Muscle of arm (tissue), 12 donors: Measurements from ENCODE around the gene PLCL2. TPM values are rescaled to one million over a fixed set of nuclear protein-coding genes. Genes with fewer than 3 reads are reported as not detected.
A peak's percentile ranks its signal among the peaks of the same experiment; 100 is the strongest.
"Not testable (repeated sequence)": the region's sequence is repeated elsewhere in the genome, so short reads cannot be mapped to it uniquely, and the experiment has no call there.

ENCODE experiments used
- DNase-seq: peaks from one replicate; pipeline ENCODE4 v3.0.0-alpha.2; 2013
- polyA plus RNA-seq, 12 donors: library from polyadenylated mRNA; unstranded; fragments of 120-200 nt; gene quantifications; one replicate each; pipeline ENCODE4 v1.2.1, GENCODE V29; 2013; ENCODE audit not compliant: insufficient read length in 12 of 12

Gene PLCL2
- polyA plus RNA-seq, 12 donors, result 7.8 to 18.2 (median 15.1) TPM; not detected in 1

DNA sequence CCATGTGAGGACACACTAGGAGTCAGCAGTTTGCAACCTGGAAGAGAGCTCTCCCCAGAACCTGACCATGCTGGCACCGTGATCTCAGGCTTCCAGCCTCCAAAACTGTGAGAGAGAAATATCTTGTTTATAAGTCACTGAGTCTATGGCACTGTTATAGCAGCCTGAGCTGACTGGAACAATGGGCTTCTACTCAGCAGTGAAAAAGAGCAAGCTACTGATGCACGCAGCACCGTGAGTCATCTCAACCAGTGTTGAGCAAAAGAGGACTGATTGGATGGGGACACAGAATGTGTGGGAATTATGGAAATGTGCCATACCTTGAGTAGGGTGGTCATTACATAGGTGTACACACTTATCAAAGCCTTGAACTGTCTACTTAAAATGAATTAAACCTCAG is 230.4 kb downstream of the PLCL2 start:
- DNase-seq, result no peak

DNA sequence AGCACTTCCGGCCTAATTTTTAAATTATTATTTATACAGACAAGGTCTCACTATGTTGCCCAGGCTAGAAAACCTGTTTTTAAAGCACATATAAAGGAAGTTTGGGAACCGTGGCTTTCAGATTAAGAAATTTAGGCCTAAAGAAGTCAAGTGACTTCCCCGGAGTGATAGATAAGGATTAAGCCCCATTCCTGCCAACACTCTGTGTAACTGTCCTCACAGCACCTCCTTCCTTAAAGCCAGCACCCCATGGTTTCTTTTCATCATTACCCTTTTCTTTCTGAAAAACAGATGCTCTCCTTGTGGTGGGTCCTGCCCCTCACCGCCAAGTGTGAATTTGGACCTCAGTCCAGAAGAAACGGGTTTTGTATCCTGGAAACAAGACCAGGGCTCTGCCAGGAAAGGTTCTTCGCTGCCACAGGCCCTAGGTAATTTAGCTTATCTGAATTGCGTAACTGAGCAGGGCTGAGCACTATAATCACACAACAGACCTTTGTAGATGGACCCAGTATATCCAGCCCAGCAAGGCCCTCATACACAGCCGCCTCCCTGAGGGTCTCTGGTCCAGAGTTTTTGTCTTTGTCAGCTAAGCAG is 231.3 kb downstream of the PLCL2 start:
- DNase-seq, result no peak

- DNase-seq, result no peak
Observed at GRCh38 chr3:17118771-17119170, 234.0 kb downstream of the PLCL2 start.

DNA sequence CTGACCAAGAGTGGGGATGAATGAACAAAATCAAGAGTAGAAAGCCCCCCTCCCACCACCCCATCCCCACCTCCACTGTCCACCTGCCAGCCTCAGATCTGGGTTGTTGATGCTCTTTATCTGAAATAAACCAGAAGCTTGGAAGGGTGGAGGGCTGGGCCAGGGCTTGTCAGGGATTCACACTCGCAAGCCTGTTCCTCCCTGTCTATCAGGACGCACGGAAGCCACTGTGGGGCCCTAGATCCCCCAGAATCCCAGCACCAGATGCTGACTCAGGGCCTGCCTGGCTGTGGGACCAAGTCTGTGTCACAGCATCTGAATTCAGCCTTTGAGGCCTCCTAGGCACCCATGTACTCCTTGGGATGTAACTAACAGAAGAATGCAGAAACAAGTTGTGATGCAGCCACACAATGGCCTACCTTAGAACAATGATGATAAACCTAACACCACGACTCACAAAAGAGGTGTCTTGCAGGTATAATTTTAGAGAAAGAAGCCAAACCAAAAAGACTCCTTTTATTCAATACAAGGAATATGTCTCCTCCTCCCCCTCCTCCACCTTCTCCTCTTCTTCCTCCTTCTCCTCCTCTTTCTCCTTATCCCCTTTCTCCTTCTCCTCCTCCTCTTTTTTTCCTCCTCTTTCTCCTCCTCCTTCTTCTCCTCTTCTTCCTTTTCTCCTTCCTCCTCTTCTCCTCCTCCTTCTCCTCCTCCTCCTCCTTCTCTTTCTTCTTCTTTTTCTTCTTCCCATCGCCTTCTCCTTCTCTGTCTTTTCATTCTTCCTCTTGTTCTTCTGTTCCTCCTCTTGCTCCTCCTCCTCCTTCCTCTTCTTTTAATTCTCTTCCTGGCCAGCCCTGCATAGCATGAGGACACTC is 234.7 kb downstream of the PLCL2 start:
- DNase-seq, result no peak

GRCh38 chr3:17120115-17120514 is 235.4 kb downstream of the PLCL2 start:
- DNase-seq, result no peak

- no peak for DNase-seq
Observed at GRCh38 chr3:17121336-17121735, 236.6 kb downstream of the PLCL2 start.

GRCh38 chr3:17122758-17123157 is 238.0 kb downstream of the PLCL2 start:
- DNase-seq, result no peak

DNA sequence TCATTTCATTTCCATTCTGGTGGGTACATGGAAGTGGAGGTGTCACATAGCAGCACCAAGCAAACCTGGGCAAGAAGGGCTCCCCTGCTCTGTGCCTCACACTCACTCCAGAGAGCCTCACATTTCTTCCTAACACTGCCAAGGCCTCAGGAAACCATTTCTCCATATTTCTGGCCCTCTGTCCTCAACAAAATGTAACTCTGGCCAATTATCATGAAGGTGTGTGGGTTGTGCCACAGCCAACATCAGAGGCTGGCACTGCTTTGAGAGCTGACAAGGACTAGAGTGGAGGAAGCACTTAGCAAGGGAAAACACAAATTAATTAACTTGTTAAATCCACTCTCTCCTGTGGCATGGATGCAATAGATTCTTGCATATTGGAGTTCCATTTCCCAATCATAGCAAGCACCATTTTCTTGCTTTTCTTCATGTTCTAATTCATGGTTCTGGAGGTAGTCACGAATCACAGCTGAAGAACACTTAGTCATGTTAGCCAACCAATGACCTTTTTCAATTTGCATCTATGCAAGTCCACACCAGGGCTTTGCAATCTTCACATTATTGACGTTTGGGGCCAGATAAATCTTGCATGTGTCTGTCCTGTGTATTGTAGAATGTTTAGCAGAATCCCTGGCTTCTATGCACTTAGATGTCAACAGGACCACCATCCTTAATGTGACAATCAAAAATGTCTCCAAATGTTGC is 241.1 kb downstream of the PLCL2 start:
- no peak for DNase-seq

GRCh38 chr3:17128671-17129070 is 243.9 kb downstream of the PLCL2 start:
- not testable (repeated sequence) for DNase-seq

DNA sequence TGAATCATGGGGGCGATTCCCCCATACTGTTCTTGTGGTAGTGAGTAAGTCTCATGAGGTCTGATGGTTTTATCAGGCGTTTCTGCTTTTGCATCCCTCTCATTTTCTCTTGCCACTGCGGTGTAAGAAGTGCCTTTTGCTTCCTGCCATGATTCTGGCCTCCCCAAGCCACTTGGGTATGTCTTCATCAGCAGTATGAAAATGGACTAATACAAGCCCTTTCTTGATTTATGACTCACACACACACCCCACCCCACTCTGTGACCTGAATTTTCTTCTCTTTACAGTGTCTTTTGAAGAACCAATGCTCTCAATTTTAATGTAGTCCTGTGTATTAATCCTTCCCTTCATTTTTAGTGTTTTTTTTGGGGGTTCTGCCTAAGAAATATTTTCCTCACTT is 244.8 kb downstream of the PLCL2 start:
- DNase-seq, result no peak

DNA sequence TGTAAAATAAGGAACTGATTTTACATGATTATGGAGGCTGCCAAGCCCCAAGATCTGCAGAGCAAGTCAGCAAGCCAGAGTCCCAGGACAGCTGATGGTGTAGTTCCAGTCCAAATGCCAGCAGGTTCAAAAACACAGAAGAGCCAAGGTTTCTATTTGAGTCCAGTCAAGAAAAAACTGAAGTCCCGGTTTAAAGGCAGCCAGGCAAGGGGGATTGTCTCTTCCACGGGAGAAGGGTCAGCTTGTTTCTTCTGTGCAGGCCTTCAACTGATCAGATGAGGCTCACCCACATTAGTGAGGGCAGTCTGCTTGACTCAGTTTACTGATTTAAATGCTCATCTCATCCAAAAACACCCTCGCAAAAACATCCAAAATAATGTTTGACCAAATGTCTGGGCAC is 246.2 kb downstream of the PLCL2 start:
- DNase-seq, result no peak

- DNase-seq, result no peak
Observed at GRCh38 chr3:17132286-17133115, 247.7 kb downstream of the PLCL2 start.

GRCh38 chr3:17133632-17134545 is 249.1 kb downstream of the PLCL2 start:
- DNase-seq, result peak; percentile 64

- DNase-seq, result no peak
Observed at GRCh38 chr3:17135696-17136095, 250.9 kb downstream of the PLCL2 start.

- no peak for DNase-seq
Observed at GRCh38 chr3:17136136-17136721, 251.5 kb downstream of the PLCL2 start.

DNA sequence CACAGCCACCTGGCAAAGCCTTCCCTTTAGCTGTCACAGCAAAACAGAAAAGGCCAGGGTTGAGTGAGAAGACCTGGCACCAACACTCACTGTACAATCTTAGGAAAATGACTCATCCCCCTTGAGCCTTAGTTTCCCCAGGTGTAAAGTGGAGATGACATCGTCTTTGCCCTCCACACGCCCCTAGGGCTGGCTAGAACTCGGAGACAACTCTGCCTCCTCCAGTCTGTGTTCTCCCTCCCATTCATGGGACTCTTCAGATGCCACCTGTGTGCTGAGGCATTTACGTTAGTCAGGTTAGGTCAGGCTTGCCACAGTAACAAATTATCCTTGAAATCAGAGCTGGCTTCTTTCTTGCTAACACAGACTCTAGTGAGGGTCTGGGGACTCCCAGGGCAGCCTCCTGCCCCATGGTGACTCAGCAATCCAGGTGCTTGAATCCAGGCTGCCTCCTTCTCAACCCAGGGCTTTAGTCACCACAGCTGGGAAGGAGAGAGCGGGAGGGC is 252.6 kb downstream of the PLCL2 start:
- DNase-seq, result no peak

- DNase-seq, result no peak
Observed at GRCh38 chr3:17138246-17139039, 253.7 kb downstream of the PLCL2 start.
